SK-N-SH treated with all-trans-retinoic acid at 6 μM for 48 hours (cell line): ENCODE measurements around the gene PPP6R1.

Experiments
- ARNTL ChIP-seq: fragments of 450-650 bp; formaldehyde crosslinking; IDR thresholded peaks from 2 replicates; pipeline ENCODE4 v1.5.0; 2020; ENCODE audit warnings: low read depth, mild to moderate bottlenecking, moderate library complexity, borderline replicate concordance
- BACH2 ChIP-seq: fragments of 250-450 bp; sonication (Bioruptor Pico); IDR thresholded peaks from 2 replicates; pipeline ENCODE4 v1.9.0; 2021; ENCODE audit warnings: mild to moderate bottlenecking, borderline replicate concordance
- CREB5 ChIP-seq: fragments of 250-450 bp; sonication (Bioruptor Pico); IDR thresholded peaks from 2 replicates; pipeline ENCODE4 v1.5.1; 2020; ENCODE audit warnings: low read depth, mild to moderate bottlenecking, moderate library complexity
- ESRRG ChIP-seq: fragments of 250-450 bp; sonication (Bioruptor Pico); IDR thresholded peaks from 2 replicates; pipeline ENCODE4 v1.6.1; 2021; ENCODE audit warnings: mild to moderate bottlenecking
- ISL1 ChIP-seq: fragments of 250-450 bp; sonication (Bioruptor Pico); IDR thresholded peaks from 2 replicates; pipeline ENCODE4 v2.1.2; 2022; ENCODE audit warnings: mild to moderate bottlenecking, moderate library complexity
- PATZ1 ChIP-seq: fragments of 250-450 bp; sonication (Bioruptor Pico); IDR thresholded peaks from 2 replicates; pipeline ENCODE4 v1.8.0; 2020; ENCODE audit warnings: mild to moderate bottlenecking, moderate library complexity, borderline replicate concordance
- POU6F1 ChIP-seq: fragments of 250-450 bp; sonication (Bioruptor Pico); IDR thresholded peaks from 2 replicates; pipeline ENCODE4 v1.8.0; 2021; ENCODE audit warnings: low read depth, mild to moderate bottlenecking, moderate library complexity, borderline replicate concordance
- PPARA ChIP-seq: fragments of 250-450 bp; sonication (Bioruptor Pico); IDR thresholded peaks from 2 replicates; pipeline ENCODE4 v1.5.0; 2020; ENCODE audit warnings: mild to moderate bottlenecking, borderline replicate concordance
- RARB ChIP-seq: fragments of 250-450 bp; sonication (Bioruptor Pico); IDR thresholded peaks from 2 replicates; pipeline ENCODE4 v1.8.0; 2021; ENCODE audit warnings: mild to moderate bottlenecking, moderate library complexity
- SNAI2 ChIP-seq: fragments of 250-450 bp; sonication (Bioruptor Pico); IDR thresholded peaks from 2 replicates; pipeline ENCODE4 v1.5.0; 2020; ENCODE audit warnings: mild to moderate bottlenecking, moderate library complexity
- TSHZ2 ChIP-seq: fragments of 250-450 bp; sonication (Bioruptor Pico); IDR thresholded peaks from 2 replicates; pipeline ENCODE4 v1.5.0; 2020; ENCODE audit warnings: mild to moderate bottlenecking, moderate library complexity
- ZFP3 ChIP-seq: fragments of 250-450 bp; sonication (Bioruptor Pico); IDR thresholded peaks from 2 replicates; pipeline ENCODE4 v1.5.0; 2020; ENCODE audit warnings: mild to moderate bottlenecking, moderate library complexity
- ZNF70 ChIP-seq: fragments of 450-650 bp; formaldehyde crosslinking; IDR thresholded peaks from 2 replicates; pipeline ENCODE4 v1.5.0; 2020; ENCODE audit warnings: mild to moderate bottlenecking, moderate library complexity
- ZNF8 ChIP-seq: fragments of 450-650 bp; formaldehyde crosslinking; IDR thresholded peaks from 2 replicates; pipeline ENCODE4 v1.5.0; 2020; ENCODE audit warnings: mild to moderate bottlenecking, moderate library complexity

GRCh38 chr19:55300886-55301458 lies 42.2 kb upstream of the PPP6R1 start:
- TF ChIP-seq ZFP3 (CRISPR knock-in tag) (no peak), POU6F1 (no peak), ZNF8 (CRISPR knock-in tag) (no peak), PPARA (CRISPR knock-in tag) (no peak), BACH2 (CRISPR knock-in tag) (no peak), ESRRG (no peak), RARB (CRISPR knock-in tag) (no peak), PATZ1 (no peak), TSHZ2 (no peak), ARNTL (CRISPR knock-in tag) (no peak), SNAI2 (CRISPR knock-in tag) (no peak), ZNF70 (CRISPR knock-in tag) (no peak), ISL1 (no peak), CREB5 (CRISPR knock-in tag) (no peak)
